ENCODE data around the gene SLC38A8. TPM values are rescaled to one million over a fixed set of nuclear protein-coding genes. Genes with fewer than 3 reads are reported as not detected.
A peak's percentile ranks its signal among the peaks of the same experiment; 100 is the strongest.

The SLC38A8 gene
- total and polyA plus RNA-seq, 4 donors = 1.2 TPM; not detected in 3

GRCh38 chr16:83996481-83997252 is 45.9 kb downstream of the SLC38A8 start:
- no peak for DNase-seq
- no peak overlapping the region for H3K27ac ChIP-seq (ENCODE audit: low read depth in 1 of 2, low read length in 1 of 2)
- H3K4me1 ChIP-seq (ENCODE audit: control insufficient read depth in 5 of 5, insufficient read depth in 5 of 5, low read length in 5 of 5) = peaks cover 0 to 3% (median 0%) of the 10 kb centered on the region in 5 donors
- no peak overlapping the region for H3K4me3 ChIP-seq
- H3K9ac ChIP-seq (ENCODE audit: insufficient read depth in 1 of 2, low read length in 2 of 2) = no peak overlapping the region
- TF ChIP-seq CTCF (IDR thresholded peaks at IDR 0.05; ENCODE audit: control extremely low read depth, extremely low read depth) = no peak
- no peak for ATAC-seq (ENCODE audit: insufficient read depth, low FRiP score)
- H3K36me3 ChIP-seq (ENCODE audit: control insufficient read depth in 4 of 4, insufficient read depth in 4 of 4, low read length in 4 of 4) = no peaks in the 10 kb centered on the region
- 84 to 87% methylated on average over 15 of the region's 15 CpGs for WGBS, 2 donors
- H3K27me3 ChIP-seq (ENCODE audit: control insufficient read depth in 3 of 3, insufficient read depth in 3 of 3, low read length in 2 of 3) = no peaks in the 10 kb centered on the region
- peaks cover 0 to under 1% (median 0%) of the 10 kb centered on the region in 4 donors for H3K9me3 ChIP-seq (ENCODE audit: control insufficient read depth in 4 of 4, insufficient read depth in 3 of 4, low read length in 3 of 4)

- WGBS, 2 donors = 5 to 7% methylated on average over 21 of the region's 21 CpGs
- H3K36me3 ChIP-seq (ENCODE audit: control insufficient read depth in 4 of 4, insufficient read depth in 4 of 4, low read length in 4 of 4) = no peaks in the 10 kb centered on the region
- no peak overlapping the region for H3K27ac ChIP-seq (ENCODE audit: low read depth in 1 of 2, low read length in 1 of 2)
- ATAC-seq (ENCODE audit: insufficient read depth, low FRiP score) (no peak), DNase-seq (peak; percentile 47 to 63 (median 56))
- H3K4me1 ChIP-seq (ENCODE audit: control insufficient read depth in 5 of 5, insufficient read depth in 5 of 5, low read length in 5 of 5) = peaks cover 0 to 3% (median 0%) of the 10 kb centered on the region in 5 donors
- no peak for TF ChIP-seq CTCF (IDR thresholded peaks at IDR 0.05; ENCODE audit: control extremely low read depth, extremely low read depth)
- H3K9ac ChIP-seq (ENCODE audit: insufficient read depth in 1 of 2, low read length in 2 of 2) = no peak overlapping the region
- H3K9me3 ChIP-seq (ENCODE audit: control insufficient read depth in 4 of 4, insufficient read depth in 3 of 4, low read length in 3 of 4) = no peaks in the 10 kb centered on the region
- no peaks in the 10 kb centered on the region for H3K27me3 ChIP-seq (ENCODE audit: control insufficient read depth in 3 of 3, insufficient read depth in 3 of 3, low read length in 2 of 3)
- H3K4me3 ChIP-seq = no peak overlapping the region
Measured at GRCh38 chr16:83995754-83996153, 46.8 kb downstream of the SLC38A8 start.

- Histone ChIP-seq H3K36me3 (ENCODE audit: control insufficient read depth in 4 of 4, insufficient read depth in 4 of 4, low read length in 4 of 4) (no peaks in the 10 kb centered on the region), H3K9me3 (ENCODE audit: control insufficient read depth in 4 of 4, insufficient read depth in 3 of 4, low read length in 3 of 4) (no peaks in the 10 kb centered on the region), H3K9ac (ENCODE audit: insufficient read depth in 1 of 2, low read length in 2 of 2) (no peak overlapping the region), H3K27me3 (ENCODE audit: control insufficient read depth in 3 of 3, insufficient read depth in 3 of 3, low read length in 2 of 3) (no peaks in the 10 kb centered on the region), H3K27ac (ENCODE audit: low read depth in 1 of 2, low read length in 1 of 2) (no peak overlapping the region), H3K4me1 (ENCODE audit: control insufficient read depth in 5 of 5, insufficient read depth in 5 of 5, low read length in 5 of 5) (peaks cover 0 to 3% (median 0%) of the 10 kb centered on the region in 5 donors), H3K4me3 (no peak overlapping the region)
- DNase-seq = no peak
- no peak for TF ChIP-seq CTCF (IDR thresholded peaks at IDR 0.05; ENCODE audit: control extremely low read depth, extremely low read depth)
- 73 to 75% methylated on average over 13 of the region's 13 CpGs for WGBS, 2 donors
- no peak for ATAC-seq (ENCODE audit: insufficient read depth, low FRiP score)
Measured at GRCh38 chr16:83994703-83995102, 47.9 kb downstream of the SLC38A8 start.

Data from lung (tissue), 12 donors.